GM23248 (cell line): Measurements from ENCODE around the gene MBD2. TPM values are rescaled to one million over a fixed set of nuclear protein-coding genes. Genes with fewer than 3 reads are reported as not detected.
A peak's percentile ranks its signal among the peaks of the same experiment; 100 is the strongest.

Experiments used
- DNase-seq: peaks from one replicate; pipeline ENCODE4 v3.0.0-alpha.2; 2015
- H2AFZ ChIP-seq: fragments of 200-600 bp; sonication (generic); 2 replicates; pipeline ENCODE4 v1.6.1; 2016; ENCODE audit warnings: antibody characterized with exemption
- H3F3A ChIP-seq: fragments of 200-600 bp; sonication (generic); 2 replicates; pipeline ENCODE4 v1.6.1; 2016; ENCODE audit warnings: mild to moderate bottlenecking, antibody characterized with exemption, mixed run types; ENCODE audit not compliant: insufficient read depth
- H3K27ac ChIP-seq: fragments of 200-600 bp; sonication (generic); 2 replicates; pipeline ENCODE4 v1.5.1; 2016; ENCODE audit warnings: mild to moderate bottlenecking
- H3K27me3 ChIP-seq: fragments of 200-600 bp; sonication (generic); replicated peaks from 2 replicates; pipeline ENCODE4 v1.6.1; 2016; ENCODE audit warnings: mild to moderate bottlenecking; ENCODE audit not compliant: insufficient read depth
- H3K36me3 ChIP-seq: fragments of 200-600 bp; sonication (generic); 2 replicates; pipeline ENCODE4 v1.6.1; 2016; ENCODE audit warnings: low read depth, mild to moderate bottlenecking
- H3K4me1 ChIP-seq: fragments of 200-600 bp; sonication (generic); 2 replicates; pipeline ENCODE4 v1.6.1; 2016; ENCODE audit warnings: mild to moderate bottlenecking; ENCODE audit not compliant: insufficient read depth
- H3K4me2 ChIP-seq: fragments of 200-600 bp; sonication (generic); one replicate; pipeline ENCODE4 v1.6.1; 2016; ENCODE audit warnings: mild to moderate bottlenecking; ENCODE audit not compliant: unreplicated experiment
- H3K4me3 ChIP-seq: fragments of 200-600 bp; sonication (generic); 2 replicates; pipeline ENCODE4 v1.5.1; 2016; ENCODE audit warnings: mild to moderate bottlenecking
- H3K79me2 ChIP-seq: fragments of 200-600 bp; sonication (generic); 2 replicates; pipeline ENCODE4 v1.6.1; 2016; ENCODE audit warnings: mild to moderate bottlenecking; ENCODE audit not compliant: insufficient read depth
- H3K9ac ChIP-seq: fragments of 200-600 bp; sonication (generic); 2 replicates; pipeline ENCODE4 v1.6.1; 2016; ENCODE audit warnings: mild to moderate bottlenecking
- H3K9me2 ChIP-seq: fragments of 200-600 bp; sonication (generic); 2 replicates; pipeline ENCODE4 v1.6.1; 2016; ENCODE audit warnings: mixed run types, mild to moderate bottlenecking, moderate library complexity; ENCODE audit not compliant: insufficient read depth
- H3K9me3 ChIP-seq: fragments of 200-600 bp; sonication (generic); one replicate; pipeline ENCODE4 v1.6.1; 2017; ENCODE audit warnings: low read depth
- H4K20me1 ChIP-seq: fragments of 200-600 bp; sonication (generic); 2 replicates; pipeline ENCODE4 v1.6.0; 2016; ENCODE audit not compliant: insufficient read depth
- EZH2 ChIP-seq: fragments of 200-600 bp; sonication (generic); IDR thresholded peaks from 2 replicates; pipeline ENCODE4 v1.6.1; 2018; ENCODE audit warnings: antibody characterized with exemption, mild to moderate bottlenecking; ENCODE audit not compliant: insufficient read depth, poor library complexity, severe bottlenecking
- EZH2phosphoT487 ChIP-seq: fragments of 200-600 bp; sonication (generic); IDR thresholded peaks from 2 replicates; pipeline ENCODE4 v1.6.1; 2018; ENCODE audit warnings: antibody characterized with exemption, moderate library complexity, mild to moderate bottlenecking, low read depth; ENCODE audit not compliant: insufficient read depth
- WGBS, 2 experiments: methylation state at CpG; one replicate each; pipeline ENCODE4 v1.1.6; 2015 to 2017; ENCODE audit warnings: low lambda C conversion rate in 2 of 2, low coverage in 1 of 2; ENCODE audit errors: missing lambda C conversion rate in 2 of 2; 5-methylcytosine and 5-hydroxymethylcytosine counted together
- in situ Hi-C: fragments of 300-500 bp; cut with MboI; formaldehyde crosslinking; loops from 2 replicates; pipeline ENCODE4 v1.15.0; 2020
- polyA plus RNA-seq: library from polyadenylated mRNA; unstranded; fragments of >200 nt; fragmentation: Nextera tagmentation; extraction: Ambion mirVana; gene quantifications from 2 replicates; pipeline ENCODE4 v1.2.1, GENCODE V29; 2016
- total RNA-seq: library from RNA; depleted of rRNA; stranded (reverse); fragments of >200 nt; shearing (Covaris generic); gene quantifications from 2 replicates; pipeline ENCODE4 v1.2.3, GENCODE V29; 2014

MBD2 gene
- total and polyA plus RNA-seq, 2 experiments from 2014 or later: 9.5 to 27.2 TPM

- Histone ChIP-seq H3K9ac (no peak overlapping the region), H3K4me2 (peak overlapping the region; percentile 43), H3K79me2 (peaks cover 66% of the 10 kb centered on the region), H3K4me1 (peaks cover 56% of the 10 kb centered on the region), H3K36me3 (peaks cover 45% of the 10 kb centered on the region), H3K27me3 (no peaks in the 10 kb centered on the region), H3F3A (peaks cover 35% of the 10 kb centered on the region), H3K4me3 (peak overlapping the region; percentile 6; the same call in 1 of the 2 replicates), H2AFZ (no peak overlapping the region), H3K27ac (peak overlapping the region; percentile 56), H4K20me1 (no peaks in the 10 kb centered on the region), H3K9me3 (no peaks in the 10 kb centered on the region), H3K9me2 (no peaks in the 10 kb centered on the region)
- DNase-seq: peak; percentile 87
- TF ChIP-seq EZH2: no peak
- TF ChIP-seq EZH2phosphoT487: no peak
- WGBS, 2 experiments: 3 to 5% methylated on average over 2 of the region's 2 CpGs
- in situ Hi-C loops: no loop called here
These were observed 62.0 kb downstream of the MBD2 start for GRCh38 chr18:54162431-54162830.

- Histone ChIP-seq H3K4me2 (peak overlapping the region; percentile 43), H3K4me3 (no peak overlapping the region), H3K9me2 (no peaks in the 10 kb centered on the region), H3K36me3 (peaks cover 48% of the 10 kb centered on the region), H3K4me1 (peaks cover 56% of the 10 kb centered on the region), H3K9ac (no peak overlapping the region), H3K79me2 (peaks cover 66% of the 10 kb centered on the region), H3K9me3 (no peaks in the 10 kb centered on the region), H3F3A (peaks cover 35% of the 10 kb centered on the region), H3K27me3 (no peaks in the 10 kb centered on the region), H3K27ac (no peak overlapping the region), H2AFZ (no peak overlapping the region), H4K20me1 (no peaks in the 10 kb centered on the region)
- in situ Hi-C loops: no loop called here
- TF ChIP-seq EZH2 (no peak), EZH2phosphoT487 (no peak)
- DNase-seq: peak; percentile 33
These were observed 63.2 kb downstream of the MBD2 start for GRCh38 chr18:54161267-54161666.

- H3K9me2 ChIP-seq: no peaks in the 10 kb centered on the region
- WGBS, 2 experiments: 93 to 95% methylated on average over 1 of the region's 1 CpG
- TF ChIP-seq EZH2phosphoT487: no peak
- no peak for TF ChIP-seq EZH2
- H3K4me2 ChIP-seq: no peak overlapping the region
- H3F3A ChIP-seq: peaks cover 43% of the 10 kb centered on the region
- peaks cover 56% of the 10 kb centered on the region for H3K4me1 ChIP-seq
- H3K9me3 ChIP-seq: no peaks in the 10 kb centered on the region
- H3K4me3 ChIP-seq: no peak overlapping the region
- no peak overlapping the region for H3K9ac ChIP-seq
- H4K20me1 ChIP-seq: no peaks in the 10 kb centered on the region
- peaks cover 64% of the 10 kb centered on the region for H3K79me2 ChIP-seq
- H3K27ac ChIP-seq: no peak overlapping the region
- no peaks in the 10 kb centered on the region for H3K27me3 ChIP-seq
- DNase-seq: no peak
- in situ Hi-C loops: no loop called here
- no peak overlapping the region for H2AFZ ChIP-seq
- H3K36me3 ChIP-seq: peaks cover 49% of the 10 kb centered on the region
These were observed 64.6 kb downstream of the MBD2 start for GRCh38 chr18:54159906-54160305.

GRCh38 chr18:54157646-54158385 is 66.7 kb downstream of the MBD2 start:
- no peak overlapping the region for H2AFZ ChIP-seq
- H3F3A ChIP-seq: peaks cover 28% of the 10 kb centered on the region
- no peak overlapping the region for H3K9ac ChIP-seq
- H3K4me2 ChIP-seq: no peak overlapping the region
- H3K9me3 ChIP-seq: no peaks in the 10 kb centered on the region
- H3K27me3 ChIP-seq: no peaks in the 10 kb centered on the region
- in situ Hi-C loops: no loop called here
- peaks cover 75% of the 10 kb centered on the region for H3K79me2 ChIP-seq
- WGBS, 2 experiments: 71 to 74% methylated on average over 7 of the region's 7 CpGs
- no peak overlapping the region for H3K4me3 ChIP-seq
- H3K27ac ChIP-seq: peak overlapping the region; percentile 45
- H3K4me1 ChIP-seq: peaks cover 44% of the 10 kb centered on the region
- H3K9me2 ChIP-seq: no peaks in the 10 kb centered on the region
- no peaks in the 10 kb centered on the region for H4K20me1 ChIP-seq
- peak; percentile 24 for DNase-seq
- TF ChIP-seq EZH2phosphoT487 (no peak), EZH2 (no peak)
- peaks cover 46% of the 10 kb centered on the region for H3K36me3 ChIP-seq

GRCh38 chr18:54155412-54155811 is 69.1 kb downstream of the MBD2 start:
- no peaks in the 10 kb centered on the region for H3K9me2 ChIP-seq
- no peak for TF ChIP-seq EZH2phosphoT487
- TF ChIP-seq EZH2: no peak
- no peaks in the 10 kb centered on the region for H3K9me3 ChIP-seq
- no peaks in the 10 kb centered on the region for H4K20me1 ChIP-seq
- no peak overlapping the region for H2AFZ ChIP-seq
- H3K79me2 ChIP-seq: peaks cover 61% of the 10 kb centered on the region
- H3K4me3 ChIP-seq: no peak overlapping the region
- WGBS, 2 experiments: 98 to 99% methylated on average over 3 of the region's 3 CpGs
- peaks cover 41% of the 10 kb centered on the region for H3F3A ChIP-seq
- no peak for DNase-seq
- in situ Hi-C loops: no loop called here
- no peak overlapping the region for H3K27ac ChIP-seq
- H3K4me1 ChIP-seq: peaks cover 38% of the 10 kb centered on the region
- no peaks in the 10 kb centered on the region for H3K27me3 ChIP-seq
- H3K4me2 ChIP-seq: no peak overlapping the region
- H3K36me3 ChIP-seq: peaks cover 55% of the 10 kb centered on the region
- no peak overlapping the region for H3K9ac ChIP-seq
